GM23338 (cell line): Measurements from ENCODE around the gene ALDH1B1. TPM values are rescaled to one million over a fixed set of nuclear protein-coding genes. Genes with fewer than 3 reads are reported as not detected.

Experiments used
- ATAC-seq: fragments of 200-7000 bp; cut with Tn5 transposase; 3 replicates; pipeline ENCODE4 v1.9.1; 2020
- DNase-seq: peaks from one replicate; pipeline ENCODE4 v3.0.0-alpha.2; 2015; ENCODE audit warnings: low spot score
- H2AFZ ChIP-seq: fragments of 200-600 bp; sonication (generic); 2 replicates; pipeline ENCODE4 v1.8.0; 2016; ENCODE audit warnings: antibody characterized with exemption, mild to moderate bottlenecking, moderate library complexity
- H3F3A ChIP-seq: fragments of 200-600 bp; sonication (generic); replicated peaks from 2 replicates; pipeline ENCODE4 v1.8.0; 2017; ENCODE audit warnings: antibody characterized with exemption, mixed run types, low read depth
- H3K27ac ChIP-seq: fragments of 200-600 bp; sonication (generic); 2 replicates; pipeline ENCODE4 v1.6.1; 2016; ENCODE audit warnings: low read depth
- H3K27me3 ChIP-seq: fragments of 200-600 bp; sonication (generic); 2 replicates; pipeline ENCODE4 v1.8.0; 2016; ENCODE audit warnings: mild to moderate bottlenecking, mixed run types, moderate library complexity; ENCODE audit not compliant: insufficient read depth
- H3K36me3 ChIP-seq: fragments of 200-600 bp; sonication (generic); 2 replicates; pipeline ENCODE4 v1.8.0; 2016; ENCODE audit warnings: mild to moderate bottlenecking; ENCODE audit not compliant: insufficient read depth
- H3K4me1 ChIP-seq: fragments of 200-600 bp; sonication (generic); 2 replicates; pipeline ENCODE4 v1.8.0; 2016; ENCODE audit warnings: mild to moderate bottlenecking, moderate library complexity; ENCODE audit not compliant: insufficient read depth
- H3K4me2 ChIP-seq: fragments of 200-600 bp; sonication (generic); 2 replicates; pipeline ENCODE4 v1.7.1; 2017; ENCODE audit warnings: mixed run types
- H3K4me3 ChIP-seq: fragments of 200-600 bp; sonication (generic); 2 replicates; pipeline ENCODE4 v1.6.1; 2016; ENCODE audit warnings: mixed run types
- H3K79me2 ChIP-seq: fragments of 200-600 bp; sonication (generic); replicated peaks from 2 replicates; pipeline ENCODE4 v1.8.0; 2017; ENCODE audit warnings: mild to moderate bottlenecking; ENCODE audit not compliant: insufficient read depth
- H3K9me2 ChIP-seq: fragments of 200-600 bp; sonication (generic); 2 replicates; pipeline ENCODE4 v1.8.0; 2017; ENCODE audit not compliant: insufficient read depth
- H4K20me1 ChIP-seq: fragments of 200-600 bp; sonication (generic); replicated peaks from 2 replicates; pipeline ENCODE4 v1.8.0; 2017; ENCODE audit warnings: mild to moderate bottlenecking; ENCODE audit not compliant: insufficient read depth
- H3K27ac Mint-ChIP-seq: 2 replicates; pipeline ENCODE4 v1.8.0; 2020; ENCODE audit warnings: inconsistent platforms, mild to moderate bottlenecking, moderate library complexity, mixed read lengths
- H3K27me3 Mint-ChIP-seq: 3 replicates; pipeline ENCODE4 v1.8.0; 2022; ENCODE audit warnings: low read depth, mild to moderate bottlenecking, moderate library complexity, mixed read lengths, inconsistent platforms; ENCODE audit not compliant: insufficient read depth, poor library complexity
- H3K36me3 Mint-ChIP-seq: 3 replicates; pipeline ENCODE4 v1.8.0; 2021; ENCODE audit warnings: low read depth, mild to moderate bottlenecking, inconsistent platforms, moderate library complexity, mixed read lengths
- H3K4me1 Mint-ChIP-seq: 3 replicates; pipeline ENCODE4 v1.8.0; 2020; ENCODE audit warnings: mild to moderate bottlenecking, inconsistent platforms, mixed read lengths
- H3K4me3 Mint-ChIP-seq: 3 replicates; pipeline ENCODE4 v1.8.0; 2021; ENCODE audit warnings: moderate library complexity, mild to moderate bottlenecking, inconsistent platforms, mixed read lengths
- H3K9me3 Mint-ChIP-seq: 3 replicates; pipeline ENCODE4 v1.8.0; 2020; ENCODE audit warnings: moderate library complexity, mild to moderate bottlenecking, inconsistent platforms, mixed read lengths
- CREB1 ChIP-seq: fragments of 250-450 bp; sonication (Bioruptor Pico); IDR thresholded peaks from 2 replicates; pipeline ENCODE4 v1.5.0; 2020; ENCODE audit warnings: low read depth, mild to moderate bottlenecking, moderate library complexity
- EZH2 ChIP-seq: fragments of 200-600 bp; sonication (generic); IDR thresholded peaks from one replicate; pipeline ENCODE4 v1.8.0; 2017; ENCODE audit warnings: antibody characterized with exemption, mild to moderate bottlenecking, low read depth; ENCODE audit not compliant: unreplicated experiment
- EZH2phosphoT487 ChIP-seq: fragments of 200-600 bp; sonication (generic); IDR thresholded peaks from one replicate; pipeline ENCODE4 v1.8.1; 2018; ENCODE audit warnings: antibody characterized with exemption; ENCODE audit not compliant: unreplicated experiment
- JUNB ChIP-seq: IDR thresholded peaks from one replicate; pipeline ENCODE4 v1.6.1; 2016; ENCODE audit warnings: antibody characterized with exemption; ENCODE audit not compliant: unreplicated experiment
- NANOG ChIP-seq: IDR thresholded peaks from 2 replicates; pipeline ENCODE4 v1.6.1; 2016; ENCODE audit warnings: antibody characterized with exemption, borderline replicate concordance
- POLR2AphosphoS5 ChIP-seq: IDR thresholded peaks from 2 replicates; pipeline ENCODE4 v1.6.1; 2016; ENCODE audit warnings: antibody characterized with exemption, low read depth
- STAT1 ChIP-seq: IDR thresholded peaks from one replicate; pipeline ENCODE4 v1.6.1; 2016; ENCODE audit warnings: antibody characterized with exemption; ENCODE audit not compliant: unreplicated experiment
- ZNF114 ChIP-seq: fragments of 250-450 bp; sonication (Bioruptor Pico); IDR thresholded peaks from 2 replicates; pipeline ENCODE4 v1.5.0; 2020; ENCODE audit warnings: mild to moderate bottlenecking, moderate library complexity
- ZNF331 ChIP-seq: fragments of 250-450 bp; sonication (Bioruptor Pico); IDR thresholded peaks from 2 replicates; pipeline ENCODE4 v1.5.0; 2020; ENCODE audit warnings: low read depth, mild to moderate bottlenecking, moderate library complexity
- polyA plus RNA-seq: library from polyadenylated mRNA; unstranded; fragments of >200 nt; fragmentation: Nextera tagmentation; extraction: Ambion mirVana; gene quantifications from 2 replicates; pipeline ENCODE4 v1.2.1, GENCODE V29; 2016
- total RNA-seq: library from RNA; depleted of rRNA; stranded (reverse); fragments of >200 nt; shearing (Covaris generic); gene quantifications from 2 replicates; pipeline ENCODE4 v1.2.3, GENCODE V29; 2014
- TF ChIP-seq, protein P1 (sequence below): IDR thresholded peaks from one replicate; pipeline ENCODE4 v1.6.1; 2018; ENCODE audit warnings: antibody characterized with exemption; ENCODE audit not compliant: unreplicated experiment
- TF ChIP-seq, protein P2 (sequence below): fragments of 250-450 bp; sonication (Bioruptor Pico); IDR thresholded peaks from 2 replicates; pipeline ENCODE4 v1.5.0; 2020; ENCODE audit warnings: mild to moderate bottlenecking, moderate library complexity
- TF ChIP-seq, protein P3 (sequence below): IDR thresholded peaks from 2 replicates; pipeline ENCODE4 v1.6.1; 2016; ENCODE audit warnings: antibody characterized with exemption
- TF ChIP-seq, protein P4 (sequence below), 2 experiments: fragments of 200-600 bp in 1 of 2; sonication (generic) in 1 of 2; conservative IDR thresholded peaks; 2 replicates each; pipeline versions ENCODE4 v1.5.1 to v1.6.1; 2016 to 2017; ENCODE audit warnings: antibody characterized with exemption in 2 of 2, low read depth in 2 of 2, mild to moderate bottlenecking in 2 of 2, moderate library complexity in 1 of 2

ALDH1B1 gene
- total and polyA plus RNA-seq, 2 experiments from 2014 or later: 37.5 to 74.8 TPM

DNA sequence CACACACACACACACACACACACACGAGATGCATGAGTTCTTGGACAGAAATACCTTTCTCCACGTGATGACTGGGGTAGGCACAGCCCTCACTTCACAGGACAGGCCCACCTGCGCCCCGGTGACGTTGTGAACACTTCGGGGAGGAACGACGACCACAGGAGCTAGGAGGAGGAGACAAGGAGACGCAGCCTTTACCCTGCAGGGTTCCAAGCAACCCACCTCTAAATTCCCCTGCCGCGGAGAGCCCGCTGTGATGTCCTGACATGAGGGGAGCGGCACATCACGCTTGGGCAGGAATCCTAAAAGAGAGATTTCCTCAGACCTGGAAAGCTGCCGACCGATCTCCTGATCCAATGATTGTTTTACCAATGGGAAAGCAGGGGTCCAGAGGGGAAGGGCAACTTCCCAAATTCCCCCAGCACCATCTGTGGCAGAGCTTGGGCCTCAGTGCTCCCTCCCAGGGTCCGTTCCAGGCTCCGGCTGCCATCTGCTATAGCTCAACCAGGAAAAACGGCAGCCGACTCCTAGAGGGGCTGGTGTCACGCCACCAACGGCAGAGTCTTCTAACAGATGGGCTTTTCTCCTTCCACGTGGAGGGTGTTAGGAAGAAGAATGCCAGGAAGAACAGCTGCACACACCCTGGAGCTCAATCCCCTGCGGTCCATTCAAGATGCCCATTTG, 21.7 kb downstream of the ALDH1B1 start:
- Histone ChIP-seq H3K9me2 (no peaks in the 10 kb centered on the region), H3K4me3 (no peak overlapping the region), H3K4me1 (no peaks in the 10 kb centered on the region), H3K4me2 (no peak overlapping the region), H3K79me2 (no peaks in the 10 kb centered on the region), H3K27me3 (no peaks in the 10 kb centered on the region), H4K20me1 (no peaks in the 10 kb centered on the region), H3F3A (no peaks in the 10 kb centered on the region), H2AFZ (no peak overlapping the region), H3K27ac (no peak overlapping the region), H3K36me3 (no peaks in the 10 kb centered on the region)
- no peak overlapping the region for H3K4me3 Mint-ChIP-seq
- no peaks in the 10 kb centered on the region for H3K9me3 Mint-ChIP-seq
- no peak overlapping the region for H3K27ac Mint-ChIP-seq
- ATAC-seq (no peak), DNase-seq (no peak)
- H3K36me3 Mint-ChIP-seq: peaks cover 6% of the 10 kb centered on the region; the same call in 2 of the 3 replicates
- peaks cover 26% of the 10 kb centered on the region for H3K4me1 Mint-ChIP-seq
- peaks cover 5% of the 10 kb centered on the region for H3K27me3 Mint-ChIP-seq
- no peak for TF ChIP-seq ZNF331 (CRISPR knock-in tag)
- TF ChIP-seq, protein P1, sequence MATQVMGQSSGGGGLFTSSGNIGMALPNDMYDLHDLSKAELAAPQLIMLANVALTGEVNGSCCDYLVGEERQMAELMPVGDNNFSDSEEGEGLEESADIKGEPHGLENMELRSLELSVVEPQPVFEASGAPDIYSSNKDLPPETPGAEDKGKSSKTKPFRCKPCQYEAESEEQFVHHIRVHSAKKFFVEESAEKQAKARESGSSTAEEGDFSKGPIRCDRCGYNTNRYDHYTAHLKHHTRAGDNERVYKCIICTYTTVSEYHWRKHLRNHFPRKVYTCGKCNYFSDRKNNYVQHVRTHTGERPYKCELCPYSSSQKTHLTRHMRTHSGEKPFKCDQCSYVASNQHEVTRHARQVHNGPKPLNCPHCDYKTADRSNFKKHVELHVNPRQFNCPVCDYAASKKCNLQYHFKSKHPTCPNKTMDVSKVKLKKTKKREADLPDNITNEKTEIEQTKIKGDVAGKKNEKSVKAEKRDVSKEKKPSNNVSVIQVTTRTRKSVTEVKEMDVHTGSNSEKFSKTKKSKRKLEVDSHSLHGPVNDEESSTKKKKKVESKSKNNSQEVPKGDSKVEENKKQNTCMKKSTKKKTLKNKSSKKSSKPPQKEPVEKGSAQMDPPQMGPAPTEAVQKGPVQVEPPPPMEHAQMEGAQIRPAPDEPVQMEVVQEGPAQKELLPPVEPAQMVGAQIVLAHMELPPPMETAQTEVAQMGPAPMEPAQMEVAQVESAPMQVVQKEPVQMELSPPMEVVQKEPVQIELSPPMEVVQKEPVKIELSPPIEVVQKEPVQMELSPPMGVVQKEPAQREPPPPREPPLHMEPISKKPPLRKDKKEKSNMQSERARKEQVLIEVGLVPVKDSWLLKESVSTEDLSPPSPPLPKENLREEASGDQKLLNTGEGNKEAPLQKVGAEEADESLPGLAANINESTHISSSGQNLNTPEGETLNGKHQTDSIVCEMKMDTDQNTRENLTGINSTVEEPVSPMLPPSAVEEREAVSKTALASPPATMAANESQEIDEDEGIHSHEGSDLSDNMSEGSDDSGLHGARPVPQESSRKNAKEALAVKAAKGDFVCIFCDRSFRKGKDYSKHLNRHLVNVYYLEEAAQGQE: no peak
- TF ChIP-seq, protein P2, sequence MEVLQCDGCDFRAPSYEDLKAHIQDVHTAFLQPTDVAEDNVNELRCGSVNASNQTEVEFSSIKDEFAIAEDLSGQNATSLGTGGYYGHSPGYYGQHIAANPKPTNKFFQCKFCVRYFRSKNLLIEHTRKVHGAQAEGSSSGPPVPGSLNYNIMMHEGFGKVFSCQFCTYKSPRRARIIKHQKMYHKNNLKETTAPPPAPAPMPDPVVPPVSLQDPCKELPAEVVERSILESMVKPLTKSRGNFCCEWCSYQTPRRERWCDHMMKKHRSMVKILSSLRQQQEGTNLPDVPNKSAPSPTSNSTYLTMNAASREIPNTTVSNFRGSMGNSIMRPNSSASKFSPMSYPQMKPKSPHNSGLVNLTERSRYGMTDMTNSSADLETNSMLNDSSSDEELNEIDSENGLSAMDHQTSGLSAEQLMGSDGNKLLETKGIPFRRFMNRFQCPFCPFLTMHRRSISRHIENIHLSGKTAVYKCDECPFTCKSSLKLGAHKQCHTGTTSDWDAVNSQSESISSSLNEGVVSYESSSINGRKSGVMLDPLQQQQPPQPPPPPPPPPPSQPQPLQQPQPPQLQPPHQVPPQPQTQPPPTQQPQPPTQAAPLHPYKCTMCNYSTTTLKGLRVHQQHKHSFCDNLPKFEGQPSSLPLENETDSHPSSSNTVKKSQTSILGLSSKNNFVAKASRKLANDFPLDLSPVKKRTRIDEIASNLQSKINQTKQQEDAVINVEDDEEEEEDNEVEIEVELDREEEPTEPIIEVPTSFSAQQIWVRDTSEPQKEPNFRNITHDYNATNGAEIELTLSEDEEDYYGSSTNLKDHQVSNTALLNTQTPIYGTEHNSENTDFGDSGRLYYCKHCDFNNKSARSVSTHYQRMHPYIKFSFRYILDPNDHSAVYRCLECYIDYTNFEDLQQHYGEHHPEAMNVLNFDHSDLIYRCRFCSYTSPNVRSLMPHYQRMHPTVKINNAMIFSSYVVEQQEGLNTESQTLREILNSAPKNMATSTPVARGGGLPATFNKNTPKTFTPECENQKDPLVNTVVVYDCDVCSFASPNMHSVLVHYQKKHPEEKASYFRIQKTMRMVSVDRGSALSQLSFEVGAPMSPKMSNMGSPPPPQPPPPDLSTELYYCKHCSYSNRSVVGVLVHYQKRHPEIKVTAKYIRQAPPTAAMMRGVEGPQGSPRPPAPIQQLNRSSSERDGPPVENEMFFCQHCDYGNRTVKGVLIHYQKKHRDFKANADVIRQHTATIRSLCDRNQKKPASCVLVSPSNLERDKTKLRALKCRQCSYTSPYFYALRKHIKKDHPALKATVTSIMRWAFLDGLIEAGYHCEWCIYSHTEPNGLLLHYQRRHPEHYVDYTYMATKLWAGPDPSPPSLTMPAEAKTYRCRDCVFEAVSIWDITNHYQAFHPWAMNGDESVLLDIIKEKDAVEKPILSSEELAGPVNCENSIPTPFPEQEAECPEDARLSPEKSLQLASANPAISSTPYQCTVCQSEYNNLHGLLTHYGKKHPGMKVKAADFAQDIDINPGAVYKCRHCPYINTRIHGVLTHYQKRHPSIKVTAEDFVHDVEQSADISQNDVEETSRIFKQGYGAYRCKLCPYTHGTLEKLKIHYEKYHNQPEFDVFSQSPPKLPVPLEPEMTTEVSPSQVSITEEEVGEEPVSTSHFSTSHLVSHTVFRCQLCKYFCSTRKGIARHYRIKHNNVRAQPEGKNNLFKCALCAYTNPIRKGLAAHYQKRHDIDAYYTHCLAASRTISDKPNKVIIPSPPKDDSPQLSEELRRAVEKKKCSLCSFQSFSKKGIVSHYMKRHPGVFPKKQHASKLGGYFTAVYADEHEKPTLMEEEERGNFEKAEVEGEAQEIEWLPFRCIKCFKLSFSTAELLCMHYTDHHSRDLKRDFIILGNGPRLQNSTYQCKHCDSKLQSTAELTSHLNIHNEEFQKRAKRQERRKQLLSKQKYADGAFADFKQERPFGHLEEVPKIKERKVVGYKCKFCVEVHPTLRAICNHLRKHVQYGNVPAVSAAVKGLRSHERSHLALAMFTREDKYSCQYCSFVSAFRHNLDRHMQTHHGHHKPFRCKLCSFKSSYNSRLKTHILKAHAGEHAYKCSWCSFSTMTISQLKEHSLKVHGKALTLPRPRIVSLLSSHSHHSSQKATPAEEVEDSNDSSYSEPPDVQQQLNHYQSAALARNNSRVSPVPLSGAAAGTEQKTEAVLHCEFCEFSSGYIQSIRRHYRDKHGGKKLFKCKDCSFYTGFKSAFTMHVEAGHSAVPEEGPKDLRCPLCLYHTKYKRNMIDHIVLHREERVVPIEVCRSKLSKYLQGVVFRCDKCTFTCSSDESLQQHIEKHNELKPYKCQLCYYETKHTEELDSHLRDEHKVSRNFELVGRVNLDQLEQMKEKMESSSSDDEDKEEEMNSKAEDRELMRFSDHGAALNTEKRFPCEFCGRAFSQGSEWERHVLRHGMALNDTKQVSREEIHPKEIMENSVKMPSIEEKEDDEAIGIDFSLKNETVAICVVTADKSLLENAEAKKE (CRISPR knock-in tag): no peak
- TF ChIP-seq, protein P3, sequence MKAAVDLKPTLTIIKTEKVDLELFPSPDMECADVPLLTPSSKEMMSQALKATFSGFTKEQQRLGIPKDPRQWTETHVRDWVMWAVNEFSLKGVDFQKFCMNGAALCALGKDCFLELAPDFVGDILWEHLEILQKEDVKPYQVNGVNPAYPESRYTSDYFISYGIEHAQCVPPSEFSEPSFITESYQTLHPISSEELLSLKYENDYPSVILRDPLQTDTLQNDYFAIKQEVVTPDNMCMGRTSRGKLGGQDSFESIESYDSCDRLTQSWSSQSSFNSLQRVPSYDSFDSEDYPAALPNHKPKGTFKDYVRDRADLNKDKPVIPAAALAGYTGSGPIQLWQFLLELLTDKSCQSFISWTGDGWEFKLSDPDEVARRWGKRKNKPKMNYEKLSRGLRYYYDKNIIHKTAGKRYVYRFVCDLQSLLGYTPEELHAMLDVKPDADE: no peak
- TF ChIP-seq, protein P4, sequence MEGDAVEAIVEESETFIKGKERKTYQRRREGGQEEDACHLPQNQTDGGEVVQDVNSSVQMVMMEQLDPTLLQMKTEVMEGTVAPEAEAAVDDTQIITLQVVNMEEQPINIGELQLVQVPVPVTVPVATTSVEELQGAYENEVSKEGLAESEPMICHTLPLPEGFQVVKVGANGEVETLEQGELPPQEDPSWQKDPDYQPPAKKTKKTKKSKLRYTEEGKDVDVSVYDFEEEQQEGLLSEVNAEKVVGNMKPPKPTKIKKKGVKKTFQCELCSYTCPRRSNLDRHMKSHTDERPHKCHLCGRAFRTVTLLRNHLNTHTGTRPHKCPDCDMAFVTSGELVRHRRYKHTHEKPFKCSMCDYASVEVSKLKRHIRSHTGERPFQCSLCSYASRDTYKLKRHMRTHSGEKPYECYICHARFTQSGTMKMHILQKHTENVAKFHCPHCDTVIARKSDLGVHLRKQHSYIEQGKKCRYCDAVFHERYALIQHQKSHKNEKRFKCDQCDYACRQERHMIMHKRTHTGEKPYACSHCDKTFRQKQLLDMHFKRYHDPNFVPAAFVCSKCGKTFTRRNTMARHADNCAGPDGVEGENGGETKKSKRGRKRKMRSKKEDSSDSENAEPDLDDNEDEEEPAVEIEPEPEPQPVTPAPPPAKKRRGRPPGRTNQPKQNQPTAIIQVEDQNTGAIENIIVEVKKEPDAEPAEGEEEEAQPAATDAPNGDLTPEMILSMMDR (conservative IDR thresholded peaks at IDR 0.05; ENCODE audit: low read depth in 2 of 2): no peak
- TF ChIP-seq NANOG: no peak
- TF ChIP-seq JUNB: no peak
- no peak for TF ChIP-seq EZH2
- no peak for TF ChIP-seq STAT1
- TF ChIP-seq CREB1 (CRISPR knock-in tag): no peak
- TF ChIP-seq EZH2phosphoT487: no peak
- TF ChIP-seq ZNF114 (CRISPR knock-in tag): no peak
- no peak for TF ChIP-seq POLR2AphosphoS5
